ENCODE data around the gene APOE. TPM values are rescaled to one million over a fixed set of nuclear protein-coding genes. Genes with fewer than 3 reads are reported as not detected.

The APOE gene
- total and polyA plus RNA-seq, 12 donors, result 6.0 to 77.8 (median 23.9) TPM

DNA sequence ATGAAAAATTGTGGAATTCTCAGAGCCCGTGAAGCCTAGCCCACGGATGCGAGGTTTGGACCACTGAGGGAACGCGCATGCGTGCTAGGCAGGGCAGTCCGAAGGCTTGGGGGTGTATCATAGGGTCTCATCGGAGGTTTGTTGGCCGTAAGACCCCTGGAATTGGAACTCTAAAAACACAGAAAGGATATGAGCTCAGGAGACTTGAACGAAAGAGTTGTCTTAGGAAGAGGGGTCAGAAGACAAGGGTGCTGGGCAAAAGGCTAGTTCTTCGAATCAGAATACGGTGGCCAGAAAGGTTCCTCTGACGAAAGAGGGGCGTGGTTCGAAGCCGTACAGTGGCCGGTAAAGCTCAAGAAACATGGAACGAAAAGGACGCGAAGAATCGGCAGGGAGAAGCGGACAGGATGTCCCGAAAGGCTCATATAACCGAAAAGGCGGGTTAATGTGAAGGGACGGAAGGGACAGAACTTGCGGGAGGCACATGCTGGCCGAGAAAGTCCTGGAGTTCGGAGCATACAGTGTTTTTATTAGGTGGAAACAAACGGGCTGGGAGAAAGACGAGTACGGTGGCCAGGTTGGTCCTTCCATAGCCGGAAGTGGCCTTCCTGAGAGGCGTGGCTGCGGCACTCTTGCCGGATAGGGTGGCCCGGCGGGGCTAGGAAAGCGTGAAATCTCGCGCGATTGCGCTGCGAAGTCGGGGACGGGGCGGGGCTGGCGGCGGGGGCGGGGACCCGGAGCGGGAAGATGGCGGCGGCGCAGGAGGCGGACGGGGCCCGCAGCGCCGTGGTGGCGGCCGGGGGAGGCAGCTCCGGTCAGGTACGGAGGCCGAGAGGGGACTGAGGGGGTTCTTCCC is 49.3 kb downstream of the APOE start, which contains the start of gene CLPTM1:
TSS of gene CLPTM1 (plus strand) at position 732 of the 856 bp plus-strand sequence. CDS start at position 748, 16 bp downstream.
- Histone ChIP-seq H3K4me3 (peak within 1 kb of the TSS; percentile 85 to 100 (median 96)), H3K27ac (peak within 1 kb of the TSS; percentile 84 to 97 (median 91)), H3K4me1 (peaks cover 21 to 73% (median 45%) of the 10 kb centered on the region in 9 donors), H3K36me3 (peaks cover 0 to 14% (median 0%) of the 10 kb centered on the region in 9 donors), H3K9me3 (no peaks in the 10 kb centered on the region), H3K27me3 (no peaks in the 10 kb centered on the region)
- 1% methylated on average over 64 to 65 of the region's 65 CpGs for WGBS, 2 donors
- intact Hi-C loops (cut with DNase I), result loop anchor here in 3 of 10 donors (2.0 to 10.0 kb wide), 3 partner anchors 46 to 270 kb away; partner anchors contain the start of gene RELB (in 1 of the 3)
- peak; percentile 97 to 98 for DNase-seq
- peak; percentile 95 to 98 (median 97) for ATAC-seq
- TF ChIP-seq, protein P1, sequence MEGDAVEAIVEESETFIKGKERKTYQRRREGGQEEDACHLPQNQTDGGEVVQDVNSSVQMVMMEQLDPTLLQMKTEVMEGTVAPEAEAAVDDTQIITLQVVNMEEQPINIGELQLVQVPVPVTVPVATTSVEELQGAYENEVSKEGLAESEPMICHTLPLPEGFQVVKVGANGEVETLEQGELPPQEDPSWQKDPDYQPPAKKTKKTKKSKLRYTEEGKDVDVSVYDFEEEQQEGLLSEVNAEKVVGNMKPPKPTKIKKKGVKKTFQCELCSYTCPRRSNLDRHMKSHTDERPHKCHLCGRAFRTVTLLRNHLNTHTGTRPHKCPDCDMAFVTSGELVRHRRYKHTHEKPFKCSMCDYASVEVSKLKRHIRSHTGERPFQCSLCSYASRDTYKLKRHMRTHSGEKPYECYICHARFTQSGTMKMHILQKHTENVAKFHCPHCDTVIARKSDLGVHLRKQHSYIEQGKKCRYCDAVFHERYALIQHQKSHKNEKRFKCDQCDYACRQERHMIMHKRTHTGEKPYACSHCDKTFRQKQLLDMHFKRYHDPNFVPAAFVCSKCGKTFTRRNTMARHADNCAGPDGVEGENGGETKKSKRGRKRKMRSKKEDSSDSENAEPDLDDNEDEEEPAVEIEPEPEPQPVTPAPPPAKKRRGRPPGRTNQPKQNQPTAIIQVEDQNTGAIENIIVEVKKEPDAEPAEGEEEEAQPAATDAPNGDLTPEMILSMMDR (IDR thresholded peaks at IDR 0.05), result peak in 1 of 9 donors; percentile 13

DNA sequence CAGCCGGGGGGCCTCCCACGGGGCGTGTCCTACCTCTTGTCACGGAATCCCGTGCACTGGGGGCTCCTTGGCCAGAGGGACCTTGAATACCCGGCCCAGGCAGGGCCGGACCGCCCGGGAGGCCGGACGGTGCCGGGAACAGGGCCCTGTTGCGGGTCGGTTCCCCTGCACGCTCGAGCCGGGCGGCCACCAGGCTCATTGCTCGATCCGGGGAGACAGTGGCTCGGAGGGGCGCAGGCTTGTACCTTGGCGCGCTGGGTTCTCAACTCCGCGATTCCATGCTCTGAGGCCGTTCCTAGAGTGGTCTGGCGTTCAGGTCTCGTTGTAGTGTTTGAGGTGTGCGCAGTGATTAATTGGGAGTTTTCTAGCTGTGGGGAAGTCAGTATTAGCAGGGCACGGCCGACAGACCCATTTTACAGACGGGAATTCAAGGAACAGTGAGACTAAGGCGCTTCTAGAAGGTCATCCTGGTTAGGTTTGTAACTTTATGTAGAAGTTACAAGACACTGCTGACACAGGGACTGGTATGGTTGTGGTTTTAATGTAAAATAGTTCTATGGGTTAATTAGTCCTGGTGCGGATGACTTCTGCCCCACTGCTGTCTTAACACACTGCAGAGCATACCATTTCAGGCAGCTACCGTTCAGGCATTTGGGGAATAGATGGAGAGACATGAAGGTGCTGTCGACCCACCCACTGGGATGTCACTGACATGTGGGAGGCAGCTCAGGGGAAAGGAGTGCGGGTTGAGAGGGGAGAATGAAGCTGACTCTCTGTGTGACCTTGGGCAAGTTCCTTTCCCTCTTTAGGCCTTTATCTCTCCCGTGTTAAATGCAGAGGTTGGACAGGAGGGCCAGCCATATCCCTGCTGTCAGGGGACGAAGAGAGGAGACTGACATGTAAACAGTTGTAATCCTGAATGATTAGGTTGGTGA is 50.2 kb downstream of the APOE start:
- H3K27me3 ChIP-seq, result no peaks in the 10 kb centered on the region
- H3K4me1 ChIP-seq, result peaks cover 21 to 80% (median 45%) of the 10 kb centered on the region in 9 donors
- H3K36me3 ChIP-seq, result peaks cover 0 to 12% (median 0%) of the 10 kb centered on the region in 9 donors
- 2 to 3% methylated on average over 37 to 40 of the region's 40 CpGs for WGBS, 2 donors
- H3K27ac ChIP-seq, result peak overlapping the region; percentile 84 to 97 (median 91)
- peak overlapping the region; percentile 85 to 100 (median 96) for H3K4me3 ChIP-seq
- ATAC-seq (peak in 2 of 8 donors; percentile 0 to 4), DNase-seq (no peak)
- no peaks in the 10 kb centered on the region for H3K9me3 ChIP-seq
- intact Hi-C loops (cut with DNase I), result loop anchor here in 2 of 10 donors (2.0 to 10.0 kb wide), 2 partner anchors 45 to 271 kb away; partner anchors contain the start of gene RELB (in 1 of the 2)
- TF ChIP-seq, protein P1 (IDR thresholded peaks at IDR 0.05), result no peak

DNA sequence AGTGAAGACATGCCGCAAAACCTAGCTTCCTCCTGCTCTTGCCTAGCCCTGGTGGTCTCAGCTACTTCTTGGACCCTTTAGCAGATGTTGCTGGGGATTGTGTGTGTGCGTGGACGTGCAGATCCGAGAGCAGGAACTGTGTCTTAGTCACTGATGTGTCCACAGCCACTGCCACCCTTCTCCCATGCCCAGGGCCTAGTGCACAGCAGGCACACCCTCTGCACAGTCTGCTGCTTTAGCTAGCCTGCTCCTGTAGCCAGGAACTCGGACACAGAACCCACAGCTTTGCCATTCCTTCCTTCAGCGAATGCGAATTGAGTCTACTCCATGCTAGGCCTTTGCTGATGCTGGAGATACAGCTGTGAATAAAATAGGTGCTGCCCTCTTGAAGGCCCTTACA is 51.9 kb downstream of the APOE start:
- intact Hi-C loops (cut with DNase I), result loop anchor here in 1 of 10 donors (10.0 kb wide), 1 partner anchor 273 kb away; no protein-coding TSS in a partner anchor
- WGBS, 2 donors, result 77 to 87% methylated on average over 7 of the region's 7 CpGs
- DNase-seq (no peak), ATAC-seq (no peak)
- H3K36me3 ChIP-seq, result peaks cover 0 to 27% (median 3%) of the 10 kb centered on the region in 9 donors
- H3K4me3 ChIP-seq, result no peak overlapping the region
- peaks cover 14 to 77% (median 35%) of the 10 kb centered on the region in 9 donors for H3K4me1 ChIP-seq
- H3K27ac ChIP-seq, result peak overlapping the region in 2 of 10 donors; percentile 4 to 13
- TF ChIP-seq, protein P1 (IDR thresholded peaks at IDR 0.05), result no peak
- H3K9me3 ChIP-seq, result no peaks in the 10 kb centered on the region
- no peaks in the 10 kb centered on the region for H3K27me3 ChIP-seq
